ENCODE data around the gene NPHS2.

Gene NPHS2

DNA sequence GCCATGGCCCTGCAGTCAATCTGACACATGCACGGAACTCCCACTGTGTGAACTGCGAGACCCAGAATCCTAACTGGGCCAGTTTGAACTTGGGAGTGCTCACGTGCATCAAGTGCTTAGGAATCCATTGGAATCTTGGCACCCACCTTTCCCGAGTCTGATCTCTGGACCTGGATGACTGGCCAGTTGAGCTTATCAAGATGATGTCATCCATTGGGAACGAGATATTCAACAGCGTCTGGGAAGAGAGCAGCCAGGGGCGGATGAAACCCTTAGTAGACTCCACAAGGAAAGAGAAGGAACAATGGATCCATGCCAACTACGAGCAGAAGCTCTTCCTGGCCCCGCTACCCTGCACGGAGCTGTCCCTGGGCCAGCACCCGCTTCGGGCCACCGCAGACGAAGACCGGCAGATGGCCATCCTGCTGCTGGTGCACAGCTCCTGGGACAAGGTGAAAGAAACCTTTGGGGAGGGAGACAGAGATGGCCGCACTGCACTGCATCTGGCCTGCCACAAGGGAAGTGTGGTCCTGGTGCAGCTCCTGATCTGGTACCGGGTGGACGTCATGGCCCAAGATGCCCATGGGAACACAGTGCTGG is 12.8 kb upstream of the NPHS2 start:
- no peaks in the 10 kb centered on the region for H3K9me2 ChIP-seq (replicated peaks; ENCODE audit: low read depth, low read length)
- no peak overlapping the region for H3K9ac ChIP-seq (ENCODE audit: low read depth, low read length, poor library complexity, severe bottlenecking)
- no peaks in the 10 kb centered on the region for H3K79me2 ChIP-seq (ENCODE audit: insufficient read depth, low read length)
- H4K20me1 ChIP-seq (ENCODE audit: insufficient read depth, low read length, poor library complexity, severe bottlenecking), result no peaks in the 10 kb centered on the region
- no peaks in the 10 kb centered on the region for H3F3A ChIP-seq (ENCODE audit: low read depth)
- TF ChIP-seq, protein P1, sequence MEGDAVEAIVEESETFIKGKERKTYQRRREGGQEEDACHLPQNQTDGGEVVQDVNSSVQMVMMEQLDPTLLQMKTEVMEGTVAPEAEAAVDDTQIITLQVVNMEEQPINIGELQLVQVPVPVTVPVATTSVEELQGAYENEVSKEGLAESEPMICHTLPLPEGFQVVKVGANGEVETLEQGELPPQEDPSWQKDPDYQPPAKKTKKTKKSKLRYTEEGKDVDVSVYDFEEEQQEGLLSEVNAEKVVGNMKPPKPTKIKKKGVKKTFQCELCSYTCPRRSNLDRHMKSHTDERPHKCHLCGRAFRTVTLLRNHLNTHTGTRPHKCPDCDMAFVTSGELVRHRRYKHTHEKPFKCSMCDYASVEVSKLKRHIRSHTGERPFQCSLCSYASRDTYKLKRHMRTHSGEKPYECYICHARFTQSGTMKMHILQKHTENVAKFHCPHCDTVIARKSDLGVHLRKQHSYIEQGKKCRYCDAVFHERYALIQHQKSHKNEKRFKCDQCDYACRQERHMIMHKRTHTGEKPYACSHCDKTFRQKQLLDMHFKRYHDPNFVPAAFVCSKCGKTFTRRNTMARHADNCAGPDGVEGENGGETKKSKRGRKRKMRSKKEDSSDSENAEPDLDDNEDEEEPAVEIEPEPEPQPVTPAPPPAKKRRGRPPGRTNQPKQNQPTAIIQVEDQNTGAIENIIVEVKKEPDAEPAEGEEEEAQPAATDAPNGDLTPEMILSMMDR (conservative IDR thresholded peaks at IDR 0.05; ENCODE audit: low read length), result no peak
- TF ChIP-seq EZH2phosphoT487 (IDR thresholded peaks at IDR 0.05; ENCODE audit: borderline replicate concordance), result no peak
- H3K4me3 ChIP-seq (ENCODE audit: low read length, poor library complexity, severe bottlenecking), result no peak overlapping the region
- no peaks in the 10 kb centered on the region for H3K4me1 ChIP-seq (ENCODE audit: insufficient read depth, low read length, poor library complexity, severe bottlenecking)
- H3K27me3 ChIP-seq (ENCODE audit: insufficient read depth, low read length, poor library complexity, severe bottlenecking), result no peaks in the 10 kb centered on the region
- no peak overlapping the region for H3K4me2 ChIP-seq (ENCODE audit: low read depth, low read length, poor library complexity, severe bottlenecking)
- no peak overlapping the region for H2AFZ ChIP-seq (ENCODE audit: low read length)
- no peaks in the 10 kb centered on the region for H3K9me3 ChIP-seq (ENCODE audit: insufficient read depth, low read depth, low read length)
- no peaks in the 10 kb centered on the region for H3K36me3 ChIP-seq (ENCODE audit: insufficient read depth, low read length)

DNA sequence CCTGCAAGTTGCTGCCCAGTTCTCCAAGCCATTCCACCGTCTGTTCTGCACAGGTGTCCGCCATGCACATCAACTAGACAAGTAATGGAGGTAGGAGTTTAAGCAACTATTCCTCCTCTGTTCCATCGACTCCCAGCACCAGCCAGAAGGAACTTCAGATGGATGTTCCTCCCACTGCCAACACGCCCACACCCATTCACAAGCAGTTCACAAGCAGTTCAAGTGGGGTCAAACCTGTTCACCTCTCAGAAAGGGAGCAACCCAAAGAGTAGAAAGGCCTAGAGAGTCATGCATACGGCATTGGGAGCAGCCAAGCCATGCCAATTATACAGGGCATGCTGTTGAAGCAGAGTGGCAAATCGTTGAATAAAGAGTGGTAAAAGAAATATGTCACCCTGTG is 11.6 kb upstream of the NPHS2 start:
- H3K27me3 ChIP-seq (ENCODE audit: insufficient read depth, low read length, poor library complexity, severe bottlenecking), result no peaks in the 10 kb centered on the region
- H3K9me3 ChIP-seq (ENCODE audit: insufficient read depth, low read depth, low read length), result no peaks in the 10 kb centered on the region
- no peak overlapping the region for H3K4me3 ChIP-seq (ENCODE audit: low read length, poor library complexity, severe bottlenecking)
- H3F3A ChIP-seq (ENCODE audit: low read depth), result no peaks in the 10 kb centered on the region
- no peak overlapping the region for H2AFZ ChIP-seq (ENCODE audit: low read length)
- H4K20me1 ChIP-seq (ENCODE audit: insufficient read depth, low read length, poor library complexity, severe bottlenecking), result no peaks in the 10 kb centered on the region
- H3K9ac ChIP-seq (ENCODE audit: low read depth, low read length, poor library complexity, severe bottlenecking), result no peak overlapping the region
- no peaks in the 10 kb centered on the region for H3K79me2 ChIP-seq (ENCODE audit: insufficient read depth, low read length)
- no peaks in the 10 kb centered on the region for H3K9me2 ChIP-seq (replicated peaks; ENCODE audit: low read depth, low read length)
- no peaks in the 10 kb centered on the region for H3K4me1 ChIP-seq (ENCODE audit: insufficient read depth, low read length, poor library complexity, severe bottlenecking)
- TF ChIP-seq, protein P1 (conservative IDR thresholded peaks at IDR 0.05; ENCODE audit: low read length), result no peak
- no peak for TF ChIP-seq EZH2phosphoT487 (IDR thresholded peaks at IDR 0.05; ENCODE audit: borderline replicate concordance)
- H3K36me3 ChIP-seq (ENCODE audit: insufficient read depth, low read length), result no peaks in the 10 kb centered on the region
- H3K4me2 ChIP-seq (ENCODE audit: low read depth, low read length, poor library complexity, severe bottlenecking), result no peak overlapping the region

DNA sequence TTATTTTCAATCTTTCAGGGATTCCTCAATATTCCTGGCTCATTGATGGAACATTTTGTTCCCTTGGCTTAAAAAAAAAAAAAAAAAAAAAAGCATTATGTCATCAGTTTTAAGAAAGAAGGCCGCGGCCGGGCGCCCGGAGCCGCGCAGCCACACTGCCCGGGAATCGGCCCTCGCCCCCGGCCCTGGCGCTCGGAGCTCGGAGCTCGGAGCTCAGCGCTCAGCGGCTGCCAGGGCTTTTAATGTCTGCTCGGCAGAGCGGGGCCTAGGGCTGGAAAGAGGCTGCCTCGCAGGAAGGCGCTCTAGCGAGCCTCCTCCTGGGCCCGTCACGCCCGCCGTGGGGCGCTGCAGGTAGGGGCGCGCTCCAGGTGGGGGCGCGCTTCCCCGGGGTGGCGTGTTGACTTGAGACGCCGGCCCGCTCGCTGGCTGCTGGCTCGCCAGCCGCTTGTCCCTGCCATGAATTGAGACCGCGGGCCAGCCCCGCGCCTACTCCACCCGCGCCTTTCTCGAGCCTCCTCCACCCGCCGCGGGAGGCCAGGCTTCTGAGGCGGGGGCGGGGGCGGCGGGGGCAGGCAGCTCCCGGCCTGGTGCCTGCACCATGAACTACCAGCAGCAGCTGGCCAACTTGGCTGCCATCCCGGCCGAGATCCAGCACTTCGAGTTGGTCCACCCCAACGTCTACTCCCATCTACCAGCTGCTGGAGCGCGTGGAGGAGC is 10.5 kb upstream of the NPHS2 start:
- H3F3A ChIP-seq (ENCODE audit: low read depth), result no peaks in the 10 kb centered on the region
- no peaks in the 10 kb centered on the region for H3K9me3 ChIP-seq (ENCODE audit: insufficient read depth, low read depth, low read length)
- no peak overlapping the region for H2AFZ ChIP-seq (ENCODE audit: low read length)
- no peaks in the 10 kb centered on the region for H3K9me2 ChIP-seq (replicated peaks; ENCODE audit: low read depth, low read length)
- no peaks in the 10 kb centered on the region for H3K36me3 ChIP-seq (ENCODE audit: insufficient read depth, low read length)
- no peaks in the 10 kb centered on the region for H3K79me2 ChIP-seq (ENCODE audit: insufficient read depth, low read length)
- no peaks in the 10 kb centered on the region for H4K20me1 ChIP-seq (ENCODE audit: insufficient read depth, low read length, poor library complexity, severe bottlenecking)
- no peaks in the 10 kb centered on the region for H3K4me1 ChIP-seq (ENCODE audit: insufficient read depth, low read length, poor library complexity, severe bottlenecking)
- no peak overlapping the region for H3K9ac ChIP-seq (ENCODE audit: low read depth, low read length, poor library complexity, severe bottlenecking)
- no peak overlapping the region for H3K4me3 ChIP-seq (ENCODE audit: low read length, poor library complexity, severe bottlenecking)
- H3K4me2 ChIP-seq (ENCODE audit: low read depth, low read length, poor library complexity, severe bottlenecking), result no peak overlapping the region
- TF ChIP-seq EZH2phosphoT487 (IDR thresholded peaks at IDR 0.05; ENCODE audit: borderline replicate concordance), result no peak
- TF ChIP-seq, protein P1 (conservative IDR thresholded peaks at IDR 0.05; ENCODE audit: low read length), result no peak
- no peaks in the 10 kb centered on the region for H3K27me3 ChIP-seq (ENCODE audit: insufficient read depth, low read length, poor library complexity, severe bottlenecking)

All from Loucy (cell line).